ENCODE results near the gene CERS6.
"Not testable (repeated sequence)": the region's sequence is repeated elsewhere in the genome, so short reads cannot be mapped to it uniquely, and the experiment has no call there.

The CERS6 gene

GRCh38 chr2:168662651-168663208 lies 206.7 kb downstream of the CERS6 start:
- H3K4me3 ChIP-seq (replicated peaks; ENCODE audit: low read depth, low read length) = no peak overlapping the region
- no peak for DNase-seq (ENCODE audit: extremely low read depth, low read depth)
- TF ChIP-seq CTCF (IDR thresholded peaks at IDR 0.05; ENCODE audit: low read depth, low read length, missing control alignments) = no peak

GRCh38 chr2:168663993-168664392 lies 207.9 kb downstream of the CERS6 start:
- no peak for DNase-seq (ENCODE audit: extremely low read depth, low read depth)
- no peak for TF ChIP-seq CTCF (IDR thresholded peaks at IDR 0.05; ENCODE audit: low read depth, low read length, missing control alignments)
- no peak overlapping the region for H3K4me3 ChIP-seq (replicated peaks; ENCODE audit: low read depth, low read length)

GRCh38 chr2:168664715-168665114 lies 208.6 kb downstream of the CERS6 start:
- not testable (repeated sequence) for H3K4me3 ChIP-seq (replicated peaks; ENCODE audit: low read depth, low read length); DNase-seq (ENCODE audit: extremely low read depth, low read depth)

GRCh38 chr2:168666339-168666738 lies 210.3 kb downstream of the CERS6 start:
- H3K4me3 ChIP-seq (replicated peaks; ENCODE audit: low read depth, low read length) = no peak overlapping the region
- no peak for DNase-seq (ENCODE audit: extremely low read depth, low read depth)
- no peak for TF ChIP-seq CTCF (IDR thresholded peaks at IDR 0.05; ENCODE audit: low read depth, low read length, missing control alignments)

- no peak overlapping the region for H3K4me3 ChIP-seq (replicated peaks; ENCODE audit: low read depth, low read length)
- no peak for DNase-seq (ENCODE audit: extremely low read depth, low read depth)
- no peak for TF ChIP-seq CTCF (IDR thresholded peaks at IDR 0.05; ENCODE audit: low read depth, low read length, missing control alignments)
Observed at GRCh38 chr2:168667156-168667555, 211.1 kb downstream of the CERS6 start.

- no peak overlapping the region for H3K4me3 ChIP-seq (replicated peaks; ENCODE audit: low read depth, low read length)
- no peak for DNase-seq (ENCODE audit: extremely low read depth, low read depth)
- no peak for TF ChIP-seq CTCF (IDR thresholded peaks at IDR 0.05; ENCODE audit: low read depth, low read length, missing control alignments)
Observed at GRCh38 chr2:168669151-168669550, 213.1 kb downstream of the CERS6 start.

- no peak overlapping the region for H3K4me3 ChIP-seq (replicated peaks; ENCODE audit: low read depth, low read length)
- no peak for DNase-seq (ENCODE audit: extremely low read depth, low read depth)
- TF ChIP-seq CTCF (IDR thresholded peaks at IDR 0.05; ENCODE audit: low read depth, low read length, missing control alignments) = no peak
Observed at GRCh38 chr2:168670478-168670877, 214.4 kb downstream of the CERS6 start.
